ENCODE results near the gene TDRD5. TPM values are rescaled to one million over a fixed set of nuclear protein-coding genes. Genes with fewer than 3 reads are reported as not detected.

TDRD5 gene
- total and polyA plus RNA-seq, 2 experiments from 2014 or later, result 1.4 TPM; not detected in 1

GRCh38 chr1:179612361-179612760, 20.7 kb downstream of the TDRD5 start (continued):
- TF ChIP-seq ZNF331 (CRISPR knock-in tag; IDR thresholded peaks at IDR 0.05; ENCODE audit: low read depth) (no peak), ZNF114 (CRISPR knock-in tag; IDR thresholded peaks at IDR 0.05) (no peak)

GRCh38 chr1:179630719-179631118, 39.1 kb downstream of the TDRD5 start:
- DNase-seq (ENCODE audit: low spot score) (no peak), ATAC-seq (no peak)
- Histone ChIP-seq H3K79me2 (replicated peaks; ENCODE audit: insufficient read depth) (no peaks in the 10 kb centered on the region), H3K36me3 (ENCODE audit: insufficient read depth) (no peaks in the 10 kb centered on the region), H3K4me1 (ENCODE audit: insufficient read depth) (no peaks in the 10 kb centered on the region), H3F3A (replicated peaks; ENCODE audit: low read depth) (no peaks in the 10 kb centered on the region), H3K9me2 (ENCODE audit: insufficient read depth) (no peaks in the 10 kb centered on the region), H4K20me1 (replicated peaks; ENCODE audit: insufficient read depth) (no peaks in the 10 kb centered on the region), H2AFZ (no peak overlapping the region), H3K27ac (ENCODE audit: low read depth) (no peak overlapping the region), H3K27me3 (ENCODE audit: insufficient read depth) (no peaks in the 10 kb centered on the region), H3K4me3 (no peak overlapping the region), H3K4me2 (no peak overlapping the region)
- Mint-ChIP-seq H3K27me3 (ENCODE audit: insufficient read depth, low read depth, poor library complexity) (no peaks in the 10 kb centered on the region), H3K36me3 (ENCODE audit: low read depth) (no peaks in the 10 kb centered on the region), H3K4me3 (no peak overlapping the region), H3K4me1 (no peaks in the 10 kb centered on the region), H3K27ac (no peak overlapping the region), H3K9me3 (no peaks in the 10 kb centered on the region)
- TF ChIP-seq EZH2phosphoT487 (IDR thresholded peaks at IDR 0.05; ENCODE audit: unreplicated experiment) (no peak), POLR2AphosphoS5 (IDR thresholded peaks at IDR 0.05; ENCODE audit: low read depth) (no peak), STAT1 (IDR thresholded peaks at IDR 0.05; ENCODE audit: unreplicated experiment) (no peak), CREB1 (CRISPR knock-in tag; IDR thresholded peaks at IDR 0.05; ENCODE audit: low read depth) (no peak), JUNB (IDR thresholded peaks at IDR 0.05; ENCODE audit: unreplicated experiment) (no peak), ZNF114 (CRISPR knock-in tag; IDR thresholded peaks at IDR 0.05) (no peak), EZH2 (IDR thresholded peaks at IDR 0.05; ENCODE audit: low read depth, unreplicated experiment) (no peak), ZNF331 (CRISPR knock-in tag; IDR thresholded peaks at IDR 0.05; ENCODE audit: low read depth) (no peak), REST (IDR thresholded peaks at IDR 0.05; ENCODE audit: unreplicated experiment) (no peak), CTCF (conservative IDR thresholded peaks at IDR 0.05; ENCODE audit: low read depth in 2 of 2) (no peak), NANOG (IDR thresholded peaks at IDR 0.05; ENCODE audit: borderline replicate concordance) (no peak)
- TF ChIP-seq, protein P1, sequence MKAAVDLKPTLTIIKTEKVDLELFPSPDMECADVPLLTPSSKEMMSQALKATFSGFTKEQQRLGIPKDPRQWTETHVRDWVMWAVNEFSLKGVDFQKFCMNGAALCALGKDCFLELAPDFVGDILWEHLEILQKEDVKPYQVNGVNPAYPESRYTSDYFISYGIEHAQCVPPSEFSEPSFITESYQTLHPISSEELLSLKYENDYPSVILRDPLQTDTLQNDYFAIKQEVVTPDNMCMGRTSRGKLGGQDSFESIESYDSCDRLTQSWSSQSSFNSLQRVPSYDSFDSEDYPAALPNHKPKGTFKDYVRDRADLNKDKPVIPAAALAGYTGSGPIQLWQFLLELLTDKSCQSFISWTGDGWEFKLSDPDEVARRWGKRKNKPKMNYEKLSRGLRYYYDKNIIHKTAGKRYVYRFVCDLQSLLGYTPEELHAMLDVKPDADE (IDR thresholded peaks at IDR 0.05), result no peak
- TF ChIP-seq, protein P2, sequence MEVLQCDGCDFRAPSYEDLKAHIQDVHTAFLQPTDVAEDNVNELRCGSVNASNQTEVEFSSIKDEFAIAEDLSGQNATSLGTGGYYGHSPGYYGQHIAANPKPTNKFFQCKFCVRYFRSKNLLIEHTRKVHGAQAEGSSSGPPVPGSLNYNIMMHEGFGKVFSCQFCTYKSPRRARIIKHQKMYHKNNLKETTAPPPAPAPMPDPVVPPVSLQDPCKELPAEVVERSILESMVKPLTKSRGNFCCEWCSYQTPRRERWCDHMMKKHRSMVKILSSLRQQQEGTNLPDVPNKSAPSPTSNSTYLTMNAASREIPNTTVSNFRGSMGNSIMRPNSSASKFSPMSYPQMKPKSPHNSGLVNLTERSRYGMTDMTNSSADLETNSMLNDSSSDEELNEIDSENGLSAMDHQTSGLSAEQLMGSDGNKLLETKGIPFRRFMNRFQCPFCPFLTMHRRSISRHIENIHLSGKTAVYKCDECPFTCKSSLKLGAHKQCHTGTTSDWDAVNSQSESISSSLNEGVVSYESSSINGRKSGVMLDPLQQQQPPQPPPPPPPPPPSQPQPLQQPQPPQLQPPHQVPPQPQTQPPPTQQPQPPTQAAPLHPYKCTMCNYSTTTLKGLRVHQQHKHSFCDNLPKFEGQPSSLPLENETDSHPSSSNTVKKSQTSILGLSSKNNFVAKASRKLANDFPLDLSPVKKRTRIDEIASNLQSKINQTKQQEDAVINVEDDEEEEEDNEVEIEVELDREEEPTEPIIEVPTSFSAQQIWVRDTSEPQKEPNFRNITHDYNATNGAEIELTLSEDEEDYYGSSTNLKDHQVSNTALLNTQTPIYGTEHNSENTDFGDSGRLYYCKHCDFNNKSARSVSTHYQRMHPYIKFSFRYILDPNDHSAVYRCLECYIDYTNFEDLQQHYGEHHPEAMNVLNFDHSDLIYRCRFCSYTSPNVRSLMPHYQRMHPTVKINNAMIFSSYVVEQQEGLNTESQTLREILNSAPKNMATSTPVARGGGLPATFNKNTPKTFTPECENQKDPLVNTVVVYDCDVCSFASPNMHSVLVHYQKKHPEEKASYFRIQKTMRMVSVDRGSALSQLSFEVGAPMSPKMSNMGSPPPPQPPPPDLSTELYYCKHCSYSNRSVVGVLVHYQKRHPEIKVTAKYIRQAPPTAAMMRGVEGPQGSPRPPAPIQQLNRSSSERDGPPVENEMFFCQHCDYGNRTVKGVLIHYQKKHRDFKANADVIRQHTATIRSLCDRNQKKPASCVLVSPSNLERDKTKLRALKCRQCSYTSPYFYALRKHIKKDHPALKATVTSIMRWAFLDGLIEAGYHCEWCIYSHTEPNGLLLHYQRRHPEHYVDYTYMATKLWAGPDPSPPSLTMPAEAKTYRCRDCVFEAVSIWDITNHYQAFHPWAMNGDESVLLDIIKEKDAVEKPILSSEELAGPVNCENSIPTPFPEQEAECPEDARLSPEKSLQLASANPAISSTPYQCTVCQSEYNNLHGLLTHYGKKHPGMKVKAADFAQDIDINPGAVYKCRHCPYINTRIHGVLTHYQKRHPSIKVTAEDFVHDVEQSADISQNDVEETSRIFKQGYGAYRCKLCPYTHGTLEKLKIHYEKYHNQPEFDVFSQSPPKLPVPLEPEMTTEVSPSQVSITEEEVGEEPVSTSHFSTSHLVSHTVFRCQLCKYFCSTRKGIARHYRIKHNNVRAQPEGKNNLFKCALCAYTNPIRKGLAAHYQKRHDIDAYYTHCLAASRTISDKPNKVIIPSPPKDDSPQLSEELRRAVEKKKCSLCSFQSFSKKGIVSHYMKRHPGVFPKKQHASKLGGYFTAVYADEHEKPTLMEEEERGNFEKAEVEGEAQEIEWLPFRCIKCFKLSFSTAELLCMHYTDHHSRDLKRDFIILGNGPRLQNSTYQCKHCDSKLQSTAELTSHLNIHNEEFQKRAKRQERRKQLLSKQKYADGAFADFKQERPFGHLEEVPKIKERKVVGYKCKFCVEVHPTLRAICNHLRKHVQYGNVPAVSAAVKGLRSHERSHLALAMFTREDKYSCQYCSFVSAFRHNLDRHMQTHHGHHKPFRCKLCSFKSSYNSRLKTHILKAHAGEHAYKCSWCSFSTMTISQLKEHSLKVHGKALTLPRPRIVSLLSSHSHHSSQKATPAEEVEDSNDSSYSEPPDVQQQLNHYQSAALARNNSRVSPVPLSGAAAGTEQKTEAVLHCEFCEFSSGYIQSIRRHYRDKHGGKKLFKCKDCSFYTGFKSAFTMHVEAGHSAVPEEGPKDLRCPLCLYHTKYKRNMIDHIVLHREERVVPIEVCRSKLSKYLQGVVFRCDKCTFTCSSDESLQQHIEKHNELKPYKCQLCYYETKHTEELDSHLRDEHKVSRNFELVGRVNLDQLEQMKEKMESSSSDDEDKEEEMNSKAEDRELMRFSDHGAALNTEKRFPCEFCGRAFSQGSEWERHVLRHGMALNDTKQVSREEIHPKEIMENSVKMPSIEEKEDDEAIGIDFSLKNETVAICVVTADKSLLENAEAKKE (CRISPR knock-in tag; IDR thresholded peaks at IDR 0.05), result no peak
